HEK293T (cell line): ENCODE results near the gene PROM2.

Source experiments
- ARNT ChIP-seq: fragments of 450-650 bp; IDR thresholded peaks from 2 replicates; pipeline ENCODE4 v1.6.1; 2017; ENCODE audit warnings: mild to moderate bottlenecking
- BHLHE40 ChIP-seq: fragments of 450-650 bp; IDR thresholded peaks from 2 replicates; pipeline ENCODE4 v1.6.1; 2016; ENCODE audit warnings: mild to moderate bottlenecking, moderate library complexity, borderline replicate concordance
- ELF4 ChIP-seq: fragments of 450-650 bp; IDR thresholded peaks from 2 replicates; pipeline ENCODE4 v1.6.1; 2017; ENCODE audit warnings: antibody characterized with exemption
- FOXA1 ChIP-seq: fragments of 450-650 bp; IDR thresholded peaks from 2 replicates; pipeline ENCODE4 v1.6.1; 2016; ENCODE audit warnings: mild to moderate bottlenecking
- FOXK2 ChIP-seq: fragments of 450-650 bp; IDR thresholded peaks from 2 replicates; pipeline ENCODE4 v1.6.1; 2016; ENCODE audit warnings: mild to moderate bottlenecking
- FOXM1 ChIP-seq: fragments of 450-650 bp; IDR thresholded peaks from 2 replicates; pipeline ENCODE4 v1.6.1; 2017; ENCODE audit warnings: mild to moderate bottlenecking, borderline replicate concordance
- HDGF ChIP-seq: fragments of 450-650 bp; IDR thresholded peaks from 2 replicates; pipeline ENCODE4 v1.6.1; 2017; ENCODE audit warnings: antibody characterized with exemption, borderline replicate concordance
- L3MBTL2 ChIP-seq: fragments of 450-650 bp; conservative IDR thresholded peaks from 2 replicates; pipeline ENCODE4 v1.6.1; 2016; ENCODE audit warnings: mild to moderate bottlenecking
- LEF1 ChIP-seq: fragments of 450-650 bp; IDR thresholded peaks from 2 replicates; pipeline ENCODE4 v1.6.1; 2017; ENCODE audit warnings: mild to moderate bottlenecking, borderline replicate concordance
- NFRKB ChIP-seq: fragments of 450-650 bp; IDR thresholded peaks from 2 replicates; pipeline ENCODE4 v1.6.1; 2016; ENCODE audit warnings: mild to moderate bottlenecking, moderate library complexity
- SP1 ChIP-seq: fragments of 450-650 bp; IDR thresholded peaks from 2 replicates; pipeline ENCODE4 v1.6.1; 2017
- SUZ12 ChIP-seq: fragments of 450-650 bp; IDR thresholded peaks from 2 replicates; pipeline ENCODE4 v1.6.1; 2016; ENCODE audit warnings: mild to moderate bottlenecking
- TARDBP ChIP-seq: fragments of 450-650 bp; IDR thresholded peaks from 2 replicates; pipeline ENCODE4 v1.6.1; 2016

GRCh38 chr2:95314964-95315611, 40.8 kb downstream of the PROM2 start:
- TF ChIP-seq HDGF, result no peak
- TF ChIP-seq NFRKB, result no peak
- TF ChIP-seq FOXA1, result no peak
- no peak for TF ChIP-seq FOXM1
- TF ChIP-seq BHLHE40, result no peak
- no peak for TF ChIP-seq LEF1
- TF ChIP-seq ARNT, result no peak
- no peak for TF ChIP-seq SP1
- no peak for TF ChIP-seq FOXK2
- no peak for TF ChIP-seq SUZ12
- TF ChIP-seq TARDBP, result no peak
- TF ChIP-seq ELF4, result no peak
- no peak for TF ChIP-seq L3MBTL2
